Measurements from ENCODE around the gene MTA1. TPM values are rescaled to one million over a fixed set of nuclear protein-coding genes. Genes with fewer than 3 reads are reported as not detected.

Gene MTA1
- total and polyA plus RNA-seq, 2 donors (not counting 1 experiment from before 2014, with no cell fraction given) = 137 to 147 TPM

DNA sequence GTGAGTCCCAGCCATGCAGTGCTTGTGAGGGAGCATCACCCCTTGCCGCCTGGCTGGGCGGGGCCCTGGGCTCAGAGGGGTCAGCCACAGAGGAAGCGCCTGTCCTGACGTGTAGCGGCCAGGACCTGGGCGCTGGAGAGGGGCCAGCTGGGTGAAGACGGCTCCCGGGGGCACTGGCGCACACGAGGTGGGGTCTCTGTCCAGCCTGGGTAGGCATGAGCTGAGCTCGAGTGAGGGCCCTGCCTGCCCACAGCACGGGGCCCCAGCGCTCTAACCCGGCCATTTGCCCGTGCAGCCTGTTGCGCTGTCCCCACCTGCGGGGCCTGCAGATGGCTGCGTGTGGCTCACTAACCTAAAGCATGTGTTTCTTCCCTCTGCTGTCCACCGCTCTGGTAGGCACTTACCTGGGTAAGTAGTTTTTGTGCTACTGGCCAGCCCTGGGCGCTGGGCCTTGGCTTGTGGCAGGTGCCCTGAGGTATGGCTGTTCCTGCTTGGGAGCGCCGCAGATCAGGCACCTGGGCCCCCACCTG, 48.4 kb downstream of the MTA1 start:
- POLR2A ChIA-PET = no interaction called here
- H3K27ac ChIP-seq (ENCODE audit: low read length in 2 of 2) = no peak overlapping the region
- WGBS (ENCODE audit: insufficient coverage) = 93% methylated on average over 22 of the region's 22 CpGs
- H3K4me3 Mint-ChIP-seq = no peak overlapping the region
- H3K79me2 ChIP-seq (ENCODE audit: control insufficient read depth, insufficient read depth, low read length) = no peaks in the 10 kb centered on the region
- no peak for ATAC-seq (ENCODE audit: low read depth)
- CTCF ChIA-PET = interaction anchor here (0.9 to 1.5 kb wide), 3 partner anchors 13 to 22 kb away, joined by 3 to 4 read pairs (median 3); no protein-coding TSS in a partner anchor
- no peak overlapping the region for H2AFZ ChIP-seq (ENCODE audit: insufficient read depth, low read depth, low read length, poor library complexity, severe bottlenecking)
- peaks cover 0 to 11% (median 0%) of the 10 kb centered on the region in 4 experiments for H3K27me3 ChIP-seq (replicated peaks in 1 of 4; ENCODE audit: control extremely low read depth in 1 of 4, control insufficient read depth in 3 of 4, insufficient read depth in 4 of 4, low read length in 3 of 4)
- H3K9ac ChIP-seq (ENCODE audit: low read length) = no peak overlapping the region
- TF ChIP-seq, protein P1, sequence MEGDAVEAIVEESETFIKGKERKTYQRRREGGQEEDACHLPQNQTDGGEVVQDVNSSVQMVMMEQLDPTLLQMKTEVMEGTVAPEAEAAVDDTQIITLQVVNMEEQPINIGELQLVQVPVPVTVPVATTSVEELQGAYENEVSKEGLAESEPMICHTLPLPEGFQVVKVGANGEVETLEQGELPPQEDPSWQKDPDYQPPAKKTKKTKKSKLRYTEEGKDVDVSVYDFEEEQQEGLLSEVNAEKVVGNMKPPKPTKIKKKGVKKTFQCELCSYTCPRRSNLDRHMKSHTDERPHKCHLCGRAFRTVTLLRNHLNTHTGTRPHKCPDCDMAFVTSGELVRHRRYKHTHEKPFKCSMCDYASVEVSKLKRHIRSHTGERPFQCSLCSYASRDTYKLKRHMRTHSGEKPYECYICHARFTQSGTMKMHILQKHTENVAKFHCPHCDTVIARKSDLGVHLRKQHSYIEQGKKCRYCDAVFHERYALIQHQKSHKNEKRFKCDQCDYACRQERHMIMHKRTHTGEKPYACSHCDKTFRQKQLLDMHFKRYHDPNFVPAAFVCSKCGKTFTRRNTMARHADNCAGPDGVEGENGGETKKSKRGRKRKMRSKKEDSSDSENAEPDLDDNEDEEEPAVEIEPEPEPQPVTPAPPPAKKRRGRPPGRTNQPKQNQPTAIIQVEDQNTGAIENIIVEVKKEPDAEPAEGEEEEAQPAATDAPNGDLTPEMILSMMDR (IDR thresholded peaks at IDR 0.05) = no peak
- TF ChIP-seq EZH2 (IDR thresholded peaks at IDR 0.05; ENCODE audit: borderline replicate concordance, insufficient read depth, low read depth, low read length, poor library complexity, severe bottlenecking) = no peak
- no peak overlapping the region for H3K27ac Mint-ChIP-seq
- intact Hi-C loops (cut with micrococcal nuclease) = no loop called here
- H3K36me3 ChIP-seq (replicated peaks in 1 of 2; ENCODE audit: control extremely low read depth in 1 of 2, control insufficient read depth in 1 of 2, extremely low read depth in 1 of 2, insufficient read depth in 2 of 2, low read length in 1 of 2) = peaks cover 0 to 23% of the 10 kb centered on the region in 2 experiments
- H4K20me1 ChIP-seq (ENCODE audit: control insufficient read depth, insufficient read depth, low read length, poor library complexity, severe bottlenecking) = peaks cover 5% of the 10 kb centered on the region
- peaks cover 6% of the 10 kb centered on the region for H3K4me1 Mint-ChIP-seq
- H3K4me3 ChIP-seq (ENCODE audit: control extremely low read depth in 1 of 5, extremely low read depth in 1 of 5, insufficient read depth in 1 of 5, low read depth in 2 of 5, low read length in 4 of 5) = no peak overlapping the region
- no peaks in the 10 kb centered on the region for H3K27me3 Mint-ChIP-seq
- DNase-seq = no peak
- H3K9me3 ChIP-seq (ENCODE audit: control extremely low read depth in 1 of 3, control insufficient read depth in 2 of 3, insufficient read depth in 1 of 3, low read length in 2 of 3) = peaks cover 0 to 6% (median 0%) of the 10 kb centered on the region in 3 donors
- H3K4me2 ChIP-seq (replicated peaks; ENCODE audit: low read depth, low read length, poor library complexity, severe bottlenecking) = no peak overlapping the region
- no peaks in the 10 kb centered on the region for H3K9me3 Mint-ChIP-seq (ENCODE audit: insufficient read depth)
- peaks cover 0 to 8% of the 10 kb centered on the region in 2 donors for H3K4me1 ChIP-seq (ENCODE audit: control insufficient read depth in 2 of 2, insufficient read depth in 2 of 2, low read length in 2 of 2)

DNA sequence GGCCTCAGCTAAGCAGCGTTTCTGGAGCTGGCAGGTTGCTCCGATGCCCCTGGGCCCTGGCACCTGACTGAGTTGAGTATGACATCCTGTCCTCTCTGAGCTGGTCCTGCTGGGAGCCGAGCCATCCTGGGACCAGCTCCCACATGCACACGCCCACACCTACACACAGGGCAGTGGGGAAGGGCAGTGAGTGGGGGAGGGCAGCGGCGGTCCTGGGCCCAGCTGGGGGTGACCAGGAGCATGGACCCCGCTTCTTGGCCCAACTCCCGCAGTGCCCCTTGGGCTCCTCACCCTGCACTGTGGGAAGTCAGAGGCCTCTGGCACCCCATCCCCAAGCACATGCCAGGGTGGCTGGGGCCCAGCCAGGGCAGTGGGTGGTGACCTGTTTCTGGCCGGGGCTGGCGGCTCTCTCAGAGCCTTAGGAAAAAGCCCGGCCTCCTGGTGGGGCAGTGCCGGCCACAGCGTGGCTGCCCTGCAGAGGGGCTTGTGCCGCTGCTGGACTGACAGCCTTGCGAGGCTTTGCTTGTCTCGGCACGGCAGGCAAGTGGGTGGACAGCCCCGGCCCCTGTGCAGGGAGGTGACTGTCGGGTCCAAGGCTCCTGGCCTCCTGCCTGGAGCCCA, 49.1 kb downstream of the MTA1 start:
- Mint-ChIP-seq H3K4me1 (peaks cover 11% of the 10 kb centered on the region), H3K9me3 (ENCODE audit: insufficient read depth) (no peaks in the 10 kb centered on the region), H3K4me3 (no peak overlapping the region), H3K27ac (no peak overlapping the region), H3K27me3 (no peaks in the 10 kb centered on the region)
- Histone ChIP-seq H3K4me2 (replicated peaks; ENCODE audit: low read depth, low read length, poor library complexity, severe bottlenecking) (no peak overlapping the region), H3K27me3 (replicated peaks in 1 of 4; ENCODE audit: control extremely low read depth in 1 of 4, control insufficient read depth in 3 of 4, insufficient read depth in 4 of 4, low read length in 3 of 4) (peaks cover 0 to 18% (median under 1%) of the 10 kb centered on the region in 4 experiments), H3K9me3 (ENCODE audit: control extremely low read depth in 1 of 3, control insufficient read depth in 2 of 3, insufficient read depth in 1 of 3, low read length in 2 of 3) (peaks cover 0 to 9% (median 0%) of the 10 kb centered on the region in 3 donors), H3K36me3 (replicated peaks in 1 of 2; ENCODE audit: control extremely low read depth in 1 of 2, control insufficient read depth in 1 of 2, extremely low read depth in 1 of 2, insufficient read depth in 2 of 2, low read length in 1 of 2) (peaks cover 0 to 17% of the 10 kb centered on the region in 2 experiments), H3K27ac (ENCODE audit: low read length in 2 of 2) (no peak overlapping the region), H3K9ac (ENCODE audit: low read length) (no peak overlapping the region), H4K20me1 (ENCODE audit: control insufficient read depth, insufficient read depth, low read length, poor library complexity, severe bottlenecking) (peaks cover 5% of the 10 kb centered on the region), H3K4me1 (ENCODE audit: control insufficient read depth in 2 of 2, insufficient read depth in 2 of 2, low read length in 2 of 2) (peaks cover 5 to 14% of the 10 kb centered on the region in 2 donors), H3K79me2 (ENCODE audit: control insufficient read depth, insufficient read depth, low read length) (no peaks in the 10 kb centered on the region), H3K4me3 (ENCODE audit: control extremely low read depth in 1 of 5, extremely low read depth in 1 of 5, insufficient read depth in 1 of 5, low read depth in 2 of 5, low read length in 4 of 5) (no peak overlapping the region), H2AFZ (ENCODE audit: insufficient read depth, low read depth, low read length, poor library complexity, severe bottlenecking) (no peak overlapping the region)
- intact Hi-C loops (cut with micrococcal nuclease) = no loop called here
- WGBS (ENCODE audit: insufficient coverage) = 94% methylated on average over 17 of the region's 19 CpGs
- no peak for TF ChIP-seq EZH2 (IDR thresholded peaks at IDR 0.05; ENCODE audit: borderline replicate concordance, insufficient read depth, low read depth, low read length, poor library complexity, severe bottlenecking)
- TF ChIP-seq, protein P1 (IDR thresholded peaks at IDR 0.05) = no peak
- DNase-seq = no peak
- CTCF ChIA-PET = interaction anchor here (0.9 to 1.4 kb wide), 2 partner anchors 12 to 13 kb away, joined by 4 to 6 read pairs; no protein-coding TSS in a partner anchor
- POLR2A ChIA-PET = no interaction called here
- no peak for ATAC-seq (ENCODE audit: low read depth)
